HL-60 (cell line): ENCODE results near the gene SUMF1.

Source experiments
- CTCF ChIP-seq: IDR thresholded peaks from one replicate; pipeline ENCODE4 v1.5.1; 2011; ENCODE audit warnings: low read length, control low read depth, inconsistent platforms; ENCODE audit not compliant: insufficient read depth
- GABPA ChIP-seq: IDR thresholded peaks from 2 replicates; pipeline ENCODE4 v1.6.1; 2012; ENCODE audit warnings: low read depth
- POLR2AphosphoS5 ChIP-seq: IDR thresholded peaks from 2 replicates; pipeline ENCODE4 v1.6.1; 2012; ENCODE audit warnings: low read depth
- REST ChIP-seq: IDR thresholded peaks from 2 replicates; pipeline ENCODE4 v1.6.1; 2012; ENCODE audit warnings: low read depth; ENCODE audit not compliant: insufficient replicate concordance
- SPI1 ChIP-seq: IDR thresholded peaks from 2 replicates; pipeline ENCODE4 v1.6.1; 2012; ENCODE audit warnings: low read depth, mild to moderate bottlenecking, borderline replicate concordance

- TF ChIP-seq CTCF (no peak), POLR2AphosphoS5 (peak; percentile 99), GABPA (no peak), SPI1 (0 out of 2 replicates have a peak, but pooled peaks have one; percentile 1), REST (peak; percentile 81)
These were observed 26.2 kb upstream of the SUMF1 start, which contains the start of gene ITPR1 for GRCh38 chr3:4493014-4493940.
